Neuron (in vitro differentiated cells): ENCODE measurements around the gene TEX28.
"Not testable (repeated sequence)": the region's sequence is repeated elsewhere in the genome, so short reads cannot be mapped to it uniquely, and the experiment has no call there.

Experiments used
- H2AFZ ChIP-seq: one replicate; pipeline ENCODE4 v1.6.1; 2013; ENCODE audit warnings: low read depth, mild to moderate bottlenecking, inconsistent platforms, low read length, moderate library complexity
- H3K27me3 ChIP-seq: one replicate; pipeline ENCODE4 v1.6.1; 2013; ENCODE audit warnings: low read length; ENCODE audit not compliant: insufficient read depth
- H3K36me3 ChIP-seq: one replicate; pipeline ENCODE4 v1.6.1; 2013; ENCODE audit warnings: low read length; ENCODE audit not compliant: insufficient read depth
- H3K4me1 ChIP-seq: one replicate; pipeline ENCODE4 v1.6.1; 2013; ENCODE audit warnings: low read length; ENCODE audit not compliant: insufficient read depth
- H3K4me3 ChIP-seq: 2 replicates; pipeline ENCODE4 v1.5.1; 2013; ENCODE audit warnings: mild to moderate bottlenecking, low read length, moderate library complexity
- H3K9me3 ChIP-seq: one replicate; pipeline ENCODE4 v1.6.1; 2013; ENCODE audit warnings: low read length

The TEX28 gene

DNA sequence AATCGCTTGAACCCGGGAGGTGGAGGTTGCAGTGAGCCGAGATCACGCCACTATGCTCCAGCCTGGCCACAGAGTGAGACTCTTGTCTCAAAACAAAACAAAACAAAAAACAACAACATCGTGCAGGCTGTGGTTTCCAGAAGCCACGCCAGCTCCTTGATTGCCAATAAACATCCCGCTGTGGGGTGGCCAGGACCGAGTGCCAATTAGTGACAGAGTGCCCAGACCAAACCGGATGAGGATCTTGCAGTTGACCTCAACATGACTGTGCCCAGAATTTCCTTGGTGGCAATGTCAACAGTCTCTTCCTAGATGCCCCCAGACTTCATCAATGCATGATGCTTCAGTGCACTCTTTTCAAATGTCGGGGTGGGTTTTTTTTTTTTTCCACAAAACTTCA lies 36.2 kb downstream of the TEX28 start:
- not testable (repeated sequence) for H3K4me3 ChIP-seq, H3K36me3 ChIP-seq, H3K9me3 ChIP-seq, H3K27me3 ChIP-seq, H2AFZ ChIP-seq, H3K4me1 ChIP-seq

DNA sequence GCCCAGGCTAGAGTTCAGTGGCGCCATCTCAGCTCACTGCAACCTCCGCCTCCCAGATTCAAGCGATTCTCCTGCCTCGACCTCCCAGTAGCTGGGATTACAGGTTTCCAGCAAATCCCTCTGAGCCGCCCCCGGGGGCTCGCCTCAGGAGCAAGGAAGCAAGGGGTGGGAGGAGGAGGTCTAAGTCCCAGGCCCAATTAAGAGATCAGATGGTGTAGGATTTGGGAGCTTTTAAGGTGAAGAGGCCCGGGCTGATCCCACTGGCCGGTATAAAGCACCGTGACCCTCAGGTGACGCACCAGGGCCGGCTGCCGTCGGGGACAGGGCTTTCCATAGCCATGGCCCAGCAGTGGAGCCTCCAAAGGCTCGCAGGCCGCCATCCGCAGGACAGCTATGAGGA lies 37.6 kb downstream of the TEX28 start, which contains the start of gene OPN1MW3:
Gene OPN1MW3, plus strand, starts transcription at position 301 of the 400 bp plus-strand sequence. Its CDS starts 38 bp downstream, at position 339.
- not testable (repeated sequence) for H2AFZ ChIP-seq, H3K9me3 ChIP-seq

DNA sequence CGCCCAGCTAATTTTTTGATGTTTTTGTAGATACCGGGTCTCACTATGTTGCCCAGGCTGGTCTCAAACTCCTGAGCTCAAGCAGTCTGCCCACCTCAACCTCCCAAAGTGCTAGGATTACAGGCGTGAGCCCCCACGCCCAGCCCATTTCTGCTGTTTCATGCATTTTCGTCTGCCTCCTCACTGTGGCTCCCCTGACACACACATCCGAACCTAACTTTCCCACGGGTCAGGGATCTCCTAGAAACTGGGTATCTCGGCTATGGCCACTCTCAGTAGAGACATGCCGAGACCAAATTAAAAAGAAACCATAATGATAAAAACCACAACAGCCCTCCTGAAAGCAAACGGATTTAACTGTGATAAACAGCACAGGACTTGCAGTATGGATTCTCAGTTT lies 46.8 kb downstream of the TEX28 start:
- H3K36me3 ChIP-seq, H3K4me1 ChIP-seq, H3K9me3 ChIP-seq, H2AFZ ChIP-seq, H3K27me3 ChIP-seq, H3K4me3 ChIP-seq: not testable (repeated sequence)

More for the DNA sequence above, 37.6 kb downstream of the TEX28 start, which contains the start of gene OPN1MW3:
- H3K27me3 ChIP-seq, H3K4me3 ChIP-seq, H3K36me3 ChIP-seq, H3K4me1 ChIP-seq: not testable (repeated sequence)

DNA sequence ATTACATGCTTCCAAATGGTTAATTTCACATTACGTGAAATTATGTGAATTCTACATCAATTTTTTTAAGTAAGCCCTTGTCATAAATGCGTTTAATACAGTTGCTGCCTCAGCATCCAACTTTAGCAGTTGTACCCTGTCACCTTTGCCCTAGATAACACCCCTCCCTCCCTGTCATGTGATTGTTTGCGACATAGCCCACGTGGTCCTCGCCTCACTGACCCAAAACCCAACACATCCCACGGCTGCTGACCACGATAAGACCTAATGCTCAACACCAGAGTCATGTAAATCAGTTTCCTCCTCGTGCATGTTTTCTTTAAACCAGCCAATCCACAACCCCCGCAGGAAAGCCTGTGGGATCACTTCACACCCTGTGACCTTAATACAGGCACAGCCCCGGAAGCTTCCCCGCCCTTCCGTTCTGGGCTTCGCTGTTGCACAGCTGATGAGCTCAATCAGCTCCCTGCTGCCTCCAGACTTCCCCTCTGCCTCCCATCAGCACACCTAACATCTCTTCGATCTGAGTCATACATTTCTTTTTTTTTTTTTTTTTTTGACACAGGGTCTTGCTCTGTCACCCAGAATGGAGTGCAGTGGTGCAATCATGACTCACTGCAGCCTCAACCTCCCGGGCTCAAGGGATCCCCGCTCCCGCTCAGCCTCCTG lies 47.4 kb downstream of the TEX28 start:
- not testable (repeated sequence) for H3K9me3 ChIP-seq, H3K4me3 ChIP-seq, H2AFZ ChIP-seq, H3K27me3 ChIP-seq, H3K36me3 ChIP-seq, H3K4me1 ChIP-seq

DNA sequence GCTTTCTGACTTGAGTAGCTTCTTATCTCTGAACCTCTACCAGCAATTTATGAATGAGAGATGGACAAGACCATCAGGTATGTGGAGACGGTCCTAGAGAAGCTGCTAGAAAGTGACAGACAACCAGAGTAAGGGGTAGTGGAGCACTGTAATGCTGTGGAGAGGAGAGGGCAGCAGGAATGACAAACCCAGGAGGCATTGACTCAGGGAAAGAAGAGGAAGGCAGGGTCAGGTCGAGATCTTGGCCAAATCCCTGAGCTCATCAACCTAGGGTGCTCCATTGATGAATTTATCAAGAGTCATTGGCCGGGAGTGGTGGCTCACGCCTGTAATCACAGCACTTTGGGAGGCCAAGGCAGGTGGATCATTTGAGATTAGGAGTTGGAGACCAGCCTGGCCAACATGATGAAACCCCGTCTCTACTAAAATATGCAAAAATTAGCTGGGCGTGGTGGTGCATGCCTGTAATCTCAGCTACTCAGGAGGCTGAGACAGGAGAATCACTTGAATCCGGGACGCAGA lies 54.9 kb downstream of the TEX28 start:
- not testable (repeated sequence) for H3K27me3 ChIP-seq, H3K4me1 ChIP-seq, H2AFZ ChIP-seq, H3K4me3 ChIP-seq, H3K9me3 ChIP-seq, H3K36me3 ChIP-seq

DNA sequence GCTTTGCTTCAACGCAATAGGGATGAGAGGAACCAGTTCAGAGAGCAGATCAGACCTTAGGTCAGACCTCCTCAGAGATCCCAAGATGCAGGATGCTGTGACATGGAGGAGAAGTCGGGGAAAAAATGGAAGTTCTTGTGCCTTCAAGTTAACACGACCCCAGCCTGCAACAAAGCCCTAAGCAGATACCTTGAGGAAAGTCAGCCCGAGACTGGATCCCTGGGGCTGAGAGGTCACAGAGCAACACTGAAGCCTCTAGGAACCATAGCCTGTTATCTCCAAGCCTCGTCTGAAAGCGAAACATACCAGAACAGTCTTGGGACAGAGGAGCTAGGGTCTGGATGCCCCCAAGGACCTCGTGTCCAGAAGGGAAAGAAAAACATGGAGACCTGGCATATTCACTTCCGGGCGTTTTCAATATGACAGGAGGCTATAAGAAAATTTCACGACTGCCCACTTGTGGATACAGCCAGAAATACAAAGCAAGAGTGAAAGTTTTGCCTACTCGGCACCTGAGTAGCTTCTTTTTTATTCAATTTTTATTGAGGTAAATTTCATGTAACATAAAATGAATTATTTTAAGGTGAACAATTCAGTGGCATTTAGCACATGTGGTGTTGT lies 55.9 kb downstream of the TEX28 start:
- H3K4me3 ChIP-seq, H2AFZ ChIP-seq, H3K9me3 ChIP-seq, H3K27me3 ChIP-seq, H3K4me1 ChIP-seq, H3K36me3 ChIP-seq: not testable (repeated sequence)

DNA sequence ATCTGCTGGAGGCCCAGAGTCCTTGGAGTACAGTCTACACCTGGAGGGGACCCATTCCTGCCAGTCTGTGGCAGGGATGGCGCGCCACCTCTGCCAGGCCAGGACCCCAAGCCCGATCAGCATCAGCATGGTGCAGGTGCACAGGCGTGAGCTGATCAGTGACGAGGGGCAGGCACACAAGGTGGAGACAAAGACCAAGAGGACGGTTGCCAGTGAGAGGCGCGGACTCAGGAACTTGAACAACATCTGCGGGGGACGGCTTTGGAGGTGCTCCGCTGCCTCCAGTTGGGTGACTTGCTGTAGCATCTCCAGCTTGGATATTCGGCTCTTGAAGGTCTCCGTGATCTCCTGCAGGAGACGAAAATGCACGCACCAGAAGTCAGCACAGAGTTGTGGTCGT lies 61.3 kb downstream of the TEX28 start:
- H3K27me3 ChIP-seq, H2AFZ ChIP-seq, H3K36me3 ChIP-seq, H3K9me3 ChIP-seq, H3K4me3 ChIP-seq, H3K4me1 ChIP-seq: not testable (repeated sequence)

DNA sequence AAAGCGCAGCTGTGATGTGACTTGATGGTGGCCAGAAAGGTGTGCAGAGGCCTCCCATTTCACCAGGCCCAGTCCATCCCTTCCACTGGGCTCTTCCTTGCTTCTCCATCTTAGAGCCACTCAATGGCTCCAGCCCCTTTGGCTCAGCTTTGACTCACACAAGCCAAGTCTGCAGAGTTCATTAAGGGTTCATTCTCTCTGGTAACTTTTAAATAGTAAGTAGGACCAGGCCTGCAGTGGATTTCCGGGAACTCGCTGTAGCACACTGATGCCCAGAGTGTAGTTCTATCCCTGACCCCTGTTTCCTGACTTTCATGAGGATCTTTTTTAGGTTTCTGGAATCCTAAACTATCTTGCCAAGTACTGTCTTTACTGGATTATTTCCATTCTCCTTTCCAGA lies 63.5 kb downstream of the TEX28 start:
- H2AFZ ChIP-seq, H3K4me1 ChIP-seq, H3K27me3 ChIP-seq, H3K9me3 ChIP-seq, H3K36me3 ChIP-seq, H3K4me3 ChIP-seq: not testable (repeated sequence)

DNA sequence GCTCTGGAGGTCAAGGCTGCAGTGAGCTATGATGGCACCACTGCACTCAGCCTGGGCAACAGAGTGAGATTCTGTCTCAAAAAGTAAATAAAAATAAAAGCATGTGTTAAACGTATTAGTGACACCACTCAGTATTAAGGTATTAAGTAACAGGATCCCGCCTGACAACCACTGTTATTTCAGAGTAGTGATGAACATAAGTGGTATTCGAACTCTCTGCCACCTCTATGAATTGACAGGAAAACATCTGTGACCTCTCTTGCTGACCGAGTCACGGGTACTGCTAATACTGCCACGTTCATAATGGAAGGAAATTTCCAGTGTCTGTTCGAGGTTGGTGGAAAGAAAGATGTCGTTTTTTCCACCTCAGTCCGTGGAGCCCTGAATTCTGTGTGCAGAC lies 68.2 kb downstream of the TEX28 start:
- not testable (repeated sequence) for H3K9me3 ChIP-seq

DNA sequence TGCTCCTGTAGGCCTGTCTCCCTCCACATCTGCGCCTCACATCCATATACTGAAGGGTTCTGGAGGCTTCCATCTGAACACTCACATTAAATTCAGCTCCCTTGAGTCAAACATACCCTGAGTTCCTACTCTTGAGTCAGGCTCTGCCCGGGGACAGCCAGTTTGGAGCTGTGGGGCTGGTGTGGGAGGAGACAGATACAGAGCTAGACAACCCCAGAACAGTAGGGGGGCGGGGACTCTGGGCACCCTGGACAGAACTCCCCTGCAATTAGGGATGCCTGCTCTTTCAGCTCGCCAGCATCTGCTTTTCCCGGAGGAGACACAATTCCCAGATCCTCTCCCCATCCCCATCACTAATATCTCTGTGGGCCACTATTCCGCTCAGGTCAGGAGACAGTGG lies 69.6 kb downstream of the TEX28 start:
- not testable (repeated sequence) for H3K36me3 ChIP-seq, H2AFZ ChIP-seq, H3K27me3 ChIP-seq, H3K4me1 ChIP-seq, H3K4me3 ChIP-seq, H3K9me3 ChIP-seq

More for the DNA sequence above, 68.2 kb downstream of the TEX28 start:
- H2AFZ ChIP-seq, H3K36me3 ChIP-seq, H3K4me1 ChIP-seq, H3K27me3 ChIP-seq, H3K4me3 ChIP-seq: not testable (repeated sequence)
